Activated CD8-positive, alpha-beta memory T cell treated with anti-CD3 and anti-CD28 coated beads for 36 hours (primary cell): Measurements from ENCODE around the gene NSFL1C. TPM values are rescaled to one million over a fixed set of nuclear protein-coding genes. Genes with fewer than 3 reads are reported as not detected.
"Not testable (repeated sequence)": the region's sequence is repeated elsewhere in the genome, so short reads cannot be mapped to it uniquely, and the experiment has no call there.

Experiments
- CTCF ChIA-PET: fragments of 350-600 bp; sonication (Branson Sonifier 250); formaldehyde crosslinking; loops from one replicate; lab custom pipeline; 2021; ENCODE audit warnings: antibody characterized with exemption; lab: Charles Lee
- POLR2A ChIA-PET: fragments of 350-600 bp; sonication (Branson Sonifier 250); formaldehyde crosslinking; loops from one replicate; lab custom pipeline; 2021; ENCODE audit warnings: antibody characterized with exemption; lab: Charles Lee
- total RNA-seq, 2 experiments: library from RNA; stranded (reverse); gene quantifications; one replicate each; pipeline ENCODE4 v1.2.3, GENCODE V29; 2021

The NSFL1C gene
- 10 to 100 TPM; 89.5 to 91.3 TPM for total RNA-seq

- CTCF ChIA-PET, result interaction anchor here (0.8 to 2.5 kb wide), 13 partner anchors 9 to 310 kb away, joined by 3 to 10 read pairs (median 4); no protein-coding TSS in a partner anchor
Observed at GRCh38 chr20:1466211-1467081, at the start of gene NSFL1C. Gene NSFL1C (minus strand): TSS chr20:1466849. CDS start chr20:1466824, 25 bp downstream.

GRCh38 chr20:1513801-1514200, 47.2 kb upstream of the NSFL1C start:
- POLR2A ChIA-PET, result no interaction called here
- CTCF ChIA-PET, result no interaction called here

More at GRCh38 chr20:1466211-1467081, at the start of gene NSFL1C:
- POLR2A ChIA-PET, result interaction anchor here (0.5 kb wide), 1 partner anchor 316 kb away, joined by 6 read pairs; no protein-coding TSS in a partner anchor

GRCh38 chr20:1509237-1509636, 42.6 kb upstream of the NSFL1C start:
- POLR2A ChIA-PET, result no interaction called here
- CTCF ChIA-PET, result interaction anchor here (1.1 to 1.2 kb wide), 2 partner anchors 30 to 42 kb away, joined by 3 to 6 read pairs; no protein-coding TSS in a partner anchor

- POLR2A ChIA-PET, result no interaction called here
- CTCF ChIA-PET, result interaction anchor here (1.2 kb wide), 1 partner anchor 31 kb away, joined by 3 read pairs; no protein-coding TSS in a partner anchor
Observed at GRCh38 chr20:1508574-1508973, 41.9 kb upstream of the NSFL1C start.

- POLR2A ChIA-PET, result no interaction called here
- CTCF ChIA-PET, result no interaction called here
Observed at GRCh38 chr20:1507276-1507675, 40.6 kb upstream of the NSFL1C start.

GRCh38 chr20:1505871-1506270, 39.2 kb upstream of the NSFL1C start:
- POLR2A ChIA-PET, result no interaction called here
- CTCF ChIA-PET, result no interaction called here

- CTCF ChIA-PET, result no interaction called here
- POLR2A ChIA-PET, result no interaction called here
Observed at GRCh38 chr20:1505361-1505760, 38.7 kb upstream of the NSFL1C start.

- CTCF ChIA-PET, result interaction anchor here (0.6 to 1.5 kb wide), 14 partner anchors 17 to 274 kb away, joined by 3 to 10 read pairs (median 3); partner anchors contain the start of gene NSFL1C
- POLR2A ChIA-PET, result no interaction called here
Observed at GRCh38 chr20:1503564-1504227, 37.0 kb upstream of the NSFL1C start.

- ChIA-PET CTCF (no interaction called here), POLR2A (no interaction called here)
Observed at GRCh38 chr20:1500496-1500895, 33.8 kb upstream of the NSFL1C start.

- ChIA-PET CTCF (no interaction called here), POLR2A (no interaction called here)
Observed at GRCh38 chr20:1499528-1500420, 33.1 kb upstream of the NSFL1C start.

GRCh38 chr20:1497371-1497770, 30.7 kb upstream of the NSFL1C start:
- POLR2A ChIA-PET, result not testable (repeated sequence)
- CTCF ChIA-PET, result interaction anchor here (0.6 kb wide), 1 partner anchor 325 kb away, joined by 5 read pairs; no protein-coding TSS in a partner anchor

GRCh38 chr20:1496930-1497329, 30.3 kb upstream of the NSFL1C start:
- ChIA-PET CTCF (interaction anchor here (0.6 kb wide), 1 partner anchor 324 kb away, joined by 5 read pairs; no protein-coding TSS in a partner anchor), POLR2A (no interaction called here)

- CTCF ChIA-PET, result no interaction called here
- POLR2A ChIA-PET, result no interaction called here
Observed at GRCh38 chr20:1494436-1494835, 27.8 kb upstream of the NSFL1C start.

- ChIA-PET CTCF (no interaction called here), POLR2A (no interaction called here)
Observed at GRCh38 chr20:1493536-1493935, 26.9 kb upstream of the NSFL1C start.

GRCh38 chr20:1491860-1492642, 25.4 kb upstream of the NSFL1C start:
- CTCF ChIA-PET, result no interaction called here

GRCh38 chr20:1491281-1491840, 24.7 kb upstream of the NSFL1C start, which contains the start of gene SIRPB2:
Gene SIRPB2 (minus strand): TSS chr20:1491420. CDS start chr20:1491359, 61 bp downstream.
- ChIA-PET CTCF (no interaction called here), POLR2A (no interaction called here)

More at GRCh38 chr20:1491860-1492642, 25.4 kb upstream of the NSFL1C start:
- POLR2A ChIA-PET, result no interaction called here

GRCh38 chr20:1490643-1491195, 24.1 kb upstream of the NSFL1C start:
- ChIA-PET CTCF (no interaction called here), POLR2A (no interaction called here)
